OCI-LY7 (cell line): ENCODE results near the gene CLIC4. TPM values are rescaled to one million over a fixed set of nuclear protein-coding genes. Genes with fewer than 3 reads are reported as not detected.

ENCODE experiments used
- BruUV-seq: library from RNA; stranded (reverse); fragments of 400-500 nt; replicated peaks from 2 replicates; lab custom pipeline; 2021; lab: Mats Ljungman, UMichigan
- CTCF ChIA-PET: fragments of 300-600 bp; sonication (Branson Sonifier 250); formaldehyde crosslinking; loops from one replicate; lab custom pipeline; 2022; ENCODE audit warnings: antibody characterized with exemption; ENCODE audit not compliant: unreplicated experiment; lab: Charles Lee
- POLR2A ChIA-PET: fragments of 300-600 bp; sonication (Branson Sonifier 250); formaldehyde crosslinking; loops from one replicate; lab custom pipeline; 2022; ENCODE audit warnings: antibody characterized with exemption; lab: Charles Lee
- DNase-seq: peaks from one replicate; pipeline ENCODE4 v3.0.0-alpha.2; 2015; ENCODE audit warnings: low spot score
- H2AFZ ChIP-seq: fragments of 200-600 bp; sonication (generic), shearing (Covaris generic); 2 replicates; pipeline ENCODE4 v1.6.1; 2014; ENCODE audit warnings: mild to moderate bottlenecking, antibody characterized with exemption, low read length, moderate library complexity
- H3K27ac ChIP-seq: fragments of 200-600 bp; sonication (generic); 2 replicates; pipeline ENCODE4 v1.5.1; 2014; ENCODE audit warnings: mixed run types, low read depth, mild to moderate bottlenecking, moderate library complexity, low read length, inconsistent platforms; ENCODE audit not compliant: poor library complexity, severe bottlenecking
- H3K36me3 ChIP-seq: fragments of 200-600 bp; sonication (generic); 2 replicates; pipeline ENCODE4 v1.6.1; 2014; ENCODE audit warnings: mild to moderate bottlenecking, antibody characterized with exemption, low read length, moderate library complexity, mixed read lengths; ENCODE audit not compliant: insufficient read depth
- H3K4me1 ChIP-seq: fragments of 200-600 bp; sonication (generic); 2 replicates; pipeline ENCODE4 v1.5.1; 2014; ENCODE audit warnings: mild to moderate bottlenecking, low read length; ENCODE audit not compliant: insufficient read depth, poor library complexity, severe bottlenecking
- H3K4me2 ChIP-seq: fragments of 200-600 bp; sonication (generic); 2 replicates; pipeline ENCODE4 v1.6.1; 2014; ENCODE audit warnings: mild to moderate bottlenecking, low read length
- H3K4me3 ChIP-seq: fragments of 200-600 bp; sonication (generic); 2 replicates; pipeline ENCODE4 v1.5.1; 2014; ENCODE audit warnings: mild to moderate bottlenecking, low read depth, low read length; ENCODE audit not compliant: poor library complexity, severe bottlenecking
- H3K79me2 ChIP-seq: fragments of 200-600 bp; sonication (generic); 2 replicates; pipeline ENCODE4 v1.6.1; 2016; ENCODE audit warnings: low read depth, mild to moderate bottlenecking, low read length, moderate library complexity, mixed read lengths; ENCODE audit not compliant: insufficient read depth
- H3K9me2 ChIP-seq: fragments of 200-600 bp; sonication (generic); 2 replicates; pipeline ENCODE4 v1.6.1; 2016; ENCODE audit warnings: mild to moderate bottlenecking, low read length, mixed read lengths; ENCODE audit not compliant: insufficient read depth
- H3K9me3 ChIP-seq: fragments of 200-600 bp; sonication (generic); 2 replicates; pipeline ENCODE4 v1.6.1; 2014; ENCODE audit warnings: mild to moderate bottlenecking, mixed run types, low read length, mixed read lengths
- H4K20me1 ChIP-seq: fragments of 200-600 bp; sonication (generic); 2 replicates; pipeline ENCODE4 v1.6.1; 2014; ENCODE audit warnings: mild to moderate bottlenecking, antibody characterized with exemption, low read length, moderate library complexity, mixed read lengths; ENCODE audit not compliant: insufficient read depth
- CTCF ChIP-seq: fragments of 200-600 bp; sonication (generic); conservative IDR thresholded peaks from 2 replicates; pipeline ENCODE4 v1.5.1; 2014; ENCODE audit warnings: mild to moderate bottlenecking, antibody characterized with exemption, low read length, moderate library complexity, mixed read lengths
- EZH2phosphoT487 ChIP-seq: fragments of 200-600 bp; sonication (generic); IDR thresholded peaks from 2 replicates; pipeline ENCODE4 v1.6.1; 2018; ENCODE audit warnings: low read depth, borderline replicate concordance, mild to moderate bottlenecking, mixed run types, antibody characterized with exemption, low read length, moderate library complexity, mixed read lengths
- intact Hi-C: fragments of 100-400 bp; cut with micrococcal nuclease; formaldehyde crosslinking; loops from one replicate; pipeline ENCODE4 v1.10.0; 2022; ENCODE audit not compliant: unreplicated experiment
- total RNA-seq, 2 experiments: library from RNA; depleted of rRNA in 1 of 2; stranded (reverse); fragments of >200 nt in 1 of 2; shearing (Covaris generic) in 1 of 2; gene quantifications; 2 replicates each; pipeline ENCODE4 v1.2.3, GENCODE V29; 2014 to 2022

The CLIC4 gene
- total RNA-seq, 2 experiments from 2014 or later, result 35.5 to 116 TPM

GRCh38 chr1:24878775-24879742 is 133.8 kb downstream of the CLIC4 start:
- Histone ChIP-seq H3K79me2 (no peaks in the 10 kb centered on the region), H3K4me2 (no peak overlapping the region), H3K36me3 (no peaks in the 10 kb centered on the region), H3K27ac (no peak overlapping the region), H3K4me1 (no peaks in the 10 kb centered on the region), H3K9me2 (no peaks in the 10 kb centered on the region), H3K9me3 (no peaks in the 10 kb centered on the region), H4K20me1 (no peaks in the 10 kb centered on the region), H2AFZ (no peak overlapping the region), H3K4me3 (no peak overlapping the region)
- no peak for TF ChIP-seq CTCF
- no peak for TF ChIP-seq EZH2phosphoT487
- POLR2A ChIA-PET, result interaction anchor here (0.6 kb wide), 1 partner anchor 336 kb away, joined by 4 read pairs; no protein-coding TSS in a partner anchor
- no peak for DNase-seq
- intact Hi-C loops, result no loop called here
- CTCF ChIA-PET, result no interaction called here
- BruUV-seq, result no TSS peak

- H3K4me2 ChIP-seq, result no peak overlapping the region
- H4K20me1 ChIP-seq, result no peaks in the 10 kb centered on the region
- no peak overlapping the region for H3K27ac ChIP-seq
- TF ChIP-seq EZH2phosphoT487, result no peak
- TF ChIP-seq CTCF, result no peak
- POLR2A ChIA-PET, result interaction anchor here (0.8 kb wide), 2 partner anchors 8 to 19 kb away, joined by 3 to 4 read pairs; no protein-coding TSS in a partner anchor
- CTCF ChIA-PET, result no interaction called here
- no TSS peak for BruUV-seq
- DNase-seq, result no peak
- H3K4me3 ChIP-seq, result no peak overlapping the region
- H3K9me2 ChIP-seq, result no peaks in the 10 kb centered on the region
- no peak overlapping the region for H2AFZ ChIP-seq
- no peaks in the 10 kb centered on the region for H3K9me3 ChIP-seq
- H3K36me3 ChIP-seq, result no peaks in the 10 kb centered on the region
- no peaks in the 10 kb centered on the region for H3K4me1 ChIP-seq
- intact Hi-C loops, result no loop called here
- no peaks in the 10 kb centered on the region for H3K79me2 ChIP-seq
These were observed 135.8 kb downstream of the CLIC4 start for GRCh38 chr1:24881034-24881433.

GRCh38 chr1:24884751-24885150 is 139.5 kb downstream of the CLIC4 start:
- Histone ChIP-seq H3K4me2 (no peak overlapping the region), H3K9me3 (no peaks in the 10 kb centered on the region), H3K9me2 (no peaks in the 10 kb centered on the region), H2AFZ (no peak overlapping the region), H3K36me3 (no peaks in the 10 kb centered on the region), H3K79me2 (no peaks in the 10 kb centered on the region), H4K20me1 (no peaks in the 10 kb centered on the region), H3K27ac (no peak overlapping the region), H3K4me1 (no peaks in the 10 kb centered on the region), H3K4me3 (no peak overlapping the region)
- POLR2A ChIA-PET, result no interaction called here
- no TSS peak for BruUV-seq
- intact Hi-C loops, result no loop called here
- CTCF ChIA-PET, result no interaction called here
- no peak for DNase-seq
- TF ChIP-seq CTCF (no peak), EZH2phosphoT487 (no peak)
